ENCODE data around the gene OR52D1.

OR52D1 gene

GRCh38 chr11:5489576-5490357, 1.3 kb downstream of the OR52D1 start:
- no peaks in the 10 kb centered on the region for H3K27me3 ChIP-seq (ENCODE audit: insufficient read depth, low read length, poor library complexity, severe bottlenecking)
- H3K4me1 ChIP-seq (ENCODE audit: insufficient read depth, low read length, poor library complexity, severe bottlenecking), result no peaks in the 10 kb centered on the region
- no peak overlapping the region for H3K4me3 ChIP-seq (ENCODE audit: low read length, poor library complexity, severe bottlenecking)
- no peak overlapping the region for H3K9ac ChIP-seq (ENCODE audit: low read depth, low read length, poor library complexity, severe bottlenecking)
- no peak for TF ChIP-seq EZH2phosphoT487 (IDR thresholded peaks at IDR 0.05; ENCODE audit: borderline replicate concordance)
- TF ChIP-seq CTCF (conservative IDR thresholded peaks at IDR 0.05; ENCODE audit: low read length), result no peak
- H3K9me2 ChIP-seq (replicated peaks; ENCODE audit: low read depth, low read length), result no peaks in the 10 kb centered on the region
- H3F3A ChIP-seq (ENCODE audit: low read depth), result no peaks in the 10 kb centered on the region
- H3K36me3 ChIP-seq (ENCODE audit: insufficient read depth, low read length), result no peaks in the 10 kb centered on the region
- no peaks in the 10 kb centered on the region for H3K79me2 ChIP-seq (ENCODE audit: insufficient read depth, low read length)
- no peaks in the 10 kb centered on the region for H3K9me3 ChIP-seq (ENCODE audit: insufficient read depth, low read depth, low read length)
- no peak overlapping the region for H3K4me2 ChIP-seq (ENCODE audit: low read depth, low read length, poor library complexity, severe bottlenecking)
- H4K20me1 ChIP-seq (ENCODE audit: insufficient read depth, low read length, poor library complexity, severe bottlenecking), result no peaks in the 10 kb centered on the region
- no peak overlapping the region for H2AFZ ChIP-seq (ENCODE audit: low read length)

- TF ChIP-seq CTCF (conservative IDR thresholded peaks at IDR 0.05; ENCODE audit: low read length) (no peak), EZH2phosphoT487 (IDR thresholded peaks at IDR 0.05; ENCODE audit: borderline replicate concordance) (no peak)
- H3K79me2 ChIP-seq (ENCODE audit: insufficient read depth, low read length), result no peaks in the 10 kb centered on the region
- no peak overlapping the region for H3K4me2 ChIP-seq (ENCODE audit: low read depth, low read length, poor library complexity, severe bottlenecking)
Measured at GRCh38 chr11:5499671-5500070, 11.2 kb downstream of the OR52D1 start.

GRCh38 chr11:5500393-5500801, 11.9 kb downstream of the OR52D1 start:
- Histone ChIP-seq H3K9me2 (replicated peaks; ENCODE audit: low read depth, low read length) (no peaks in the 10 kb centered on the region), H3K9ac (ENCODE audit: low read depth, low read length, poor library complexity, severe bottlenecking) (no peak overlapping the region), H4K20me1 (ENCODE audit: insufficient read depth, low read length, poor library complexity, severe bottlenecking) (no peaks in the 10 kb centered on the region), H3K4me3 (ENCODE audit: low read length, poor library complexity, severe bottlenecking) (no peak overlapping the region), H3K79me2 (ENCODE audit: insufficient read depth, low read length) (no peaks in the 10 kb centered on the region), H3K36me3 (ENCODE audit: insufficient read depth, low read length) (no peaks in the 10 kb centered on the region), H3K4me2 (ENCODE audit: low read depth, low read length, poor library complexity, severe bottlenecking) (no peak overlapping the region), H2AFZ (ENCODE audit: low read length) (no peak overlapping the region), H3K27me3 (ENCODE audit: insufficient read depth, low read length, poor library complexity, severe bottlenecking) (no peaks in the 10 kb centered on the region), H3K9me3 (ENCODE audit: insufficient read depth, low read depth, low read length) (no peaks in the 10 kb centered on the region), H3K4me1 (ENCODE audit: insufficient read depth, low read length, poor library complexity, severe bottlenecking) (no peaks in the 10 kb centered on the region), H3F3A (ENCODE audit: low read depth) (no peaks in the 10 kb centered on the region)
- TF ChIP-seq EZH2phosphoT487 (IDR thresholded peaks at IDR 0.05; ENCODE audit: borderline replicate concordance) (no peak), CTCF (conservative IDR thresholded peaks at IDR 0.05; ENCODE audit: low read length) (no peak)

More at GRCh38 chr11:5499671-5500070, 11.2 kb downstream of the OR52D1 start:
- no peak overlapping the region for H3K4me3 ChIP-seq (ENCODE audit: low read length, poor library complexity, severe bottlenecking)
- no peaks in the 10 kb centered on the region for H3K27me3 ChIP-seq (ENCODE audit: insufficient read depth, low read length, poor library complexity, severe bottlenecking)
- H4K20me1 ChIP-seq (ENCODE audit: insufficient read depth, low read length, poor library complexity, severe bottlenecking), result no peaks in the 10 kb centered on the region
- no peaks in the 10 kb centered on the region for H3K9me3 ChIP-seq (ENCODE audit: insufficient read depth, low read depth, low read length)
- H3K36me3 ChIP-seq (ENCODE audit: insufficient read depth, low read length), result no peaks in the 10 kb centered on the region
- no peak overlapping the region for H2AFZ ChIP-seq (ENCODE audit: low read length)
- no peaks in the 10 kb centered on the region for H3K4me1 ChIP-seq (ENCODE audit: insufficient read depth, low read length, poor library complexity, severe bottlenecking)
- H3F3A ChIP-seq (ENCODE audit: low read depth), result no peaks in the 10 kb centered on the region
- H3K9me2 ChIP-seq (replicated peaks; ENCODE audit: low read depth, low read length), result no peaks in the 10 kb centered on the region
- no peak overlapping the region for H3K9ac ChIP-seq (ENCODE audit: low read depth, low read length, poor library complexity, severe bottlenecking)
